GM12892 (cell line): ENCODE data around the gene EIF3B.

ENCODE experiments used
- POLR2A ChIP-seq: IDR thresholded peaks from 2 replicates; pipeline ENCODE4 v1.6.1; 2011; ENCODE audit warnings: low read depth, low read length, control low read depth
- POLR2AphosphoS5 ChIP-seq: IDR thresholded peaks from 2 replicates; pipeline ENCODE4 v1.6.1; 2011; ENCODE audit warnings: low read depth, low read length, control low read depth
- TAF1 ChIP-seq: IDR thresholded peaks from 2 replicates; pipeline ENCODE4 v1.6.1; 2011; ENCODE audit warnings: low read depth, mild to moderate bottlenecking, control low read depth, low read length, borderline replicate concordance

DNA sequence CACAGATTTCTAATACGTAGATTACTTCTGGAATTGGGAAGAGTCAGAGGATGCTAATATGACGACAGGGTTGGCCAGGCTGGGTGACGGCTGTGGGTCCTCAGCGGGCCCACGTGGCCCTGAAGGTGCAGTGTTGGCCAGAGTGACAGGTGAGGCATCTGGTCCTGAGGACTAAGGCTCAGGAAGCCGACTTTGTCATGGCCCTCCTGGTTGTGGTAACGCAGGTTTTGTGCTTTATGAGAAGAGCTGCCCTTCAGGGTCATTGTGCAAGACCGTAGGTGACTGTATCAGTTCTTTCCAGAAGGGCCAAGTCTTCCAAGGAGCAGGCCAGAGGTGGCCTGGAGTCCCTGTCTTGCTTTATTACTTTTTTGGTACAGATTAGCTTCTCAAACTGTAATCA lies 2.5 kb downstream of the EIF3B start:
- TF ChIP-seq POLR2AphosphoS5 = no peak
- no peak for TF ChIP-seq TAF1
- no peak for TF ChIP-seq POLR2A
